ENCODE results near the gene ITGB3.

Gene ITGB3

GRCh38 chr17:47295874-47296255 lies 42.2 kb downstream of the ITGB3 start:
- H3K4me3 ChIP-seq (ENCODE audit: low read depth, low read length): no peak overlapping the region
- TF ChIP-seq CTCF (IDR thresholded peaks at IDR 0.05; ENCODE audit: control insufficient read depth, extremely low read depth, insufficient read depth): no peak
- DNase-seq (ENCODE audit: low read depth): no peak

GRCh38 chr17:47297661-47298400 lies 44.2 kb downstream of the ITGB3 start:
- TF ChIP-seq CTCF (IDR thresholded peaks at IDR 0.05; ENCODE audit: control insufficient read depth, extremely low read depth, insufficient read depth): no peak
- DNase-seq (ENCODE audit: low read depth): peak; percentile 46
- no peak overlapping the region for H3K4me3 ChIP-seq (ENCODE audit: low read depth, low read length)

- H3K4me3 ChIP-seq (ENCODE audit: low read depth, low read length): no peak overlapping the region
- DNase-seq (ENCODE audit: low read depth): no peak
- no peak for TF ChIP-seq CTCF (IDR thresholded peaks at IDR 0.05; ENCODE audit: control insufficient read depth, extremely low read depth, insufficient read depth)
These were observed 45.1 kb downstream of the ITGB3 start for GRCh38 chr17:47298712-47299111.

- no peak for DNase-seq (ENCODE audit: low read depth)
- TF ChIP-seq CTCF (IDR thresholded peaks at IDR 0.05; ENCODE audit: control insufficient read depth, extremely low read depth, insufficient read depth): no peak
These were observed 45.7 kb downstream of the ITGB3 start for GRCh38 chr17:47299239-47299910.

GRCh38 chr17:47300718-47301117 lies 47.1 kb downstream of the ITGB3 start:
- no peak for TF ChIP-seq CTCF (IDR thresholded peaks at IDR 0.05; ENCODE audit: control insufficient read depth, extremely low read depth, insufficient read depth)
- DNase-seq (ENCODE audit: low read depth): no peak
- no peak overlapping the region for H3K4me3 ChIP-seq (ENCODE audit: low read depth, low read length)

More at GRCh38 chr17:47299239-47299910, 45.7 kb downstream of the ITGB3 start:
- no peak overlapping the region for H3K4me3 ChIP-seq (ENCODE audit: low read depth, low read length)

GRCh38 chr17:47301161-47301560 lies 47.5 kb downstream of the ITGB3 start:
- no peak overlapping the region for H3K4me3 ChIP-seq (ENCODE audit: low read depth, low read length)
- TF ChIP-seq CTCF (IDR thresholded peaks at IDR 0.05; ENCODE audit: control insufficient read depth, extremely low read depth, insufficient read depth): no peak
- no peak for DNase-seq (ENCODE audit: low read depth)
